RWPE1 (cell line): Measurements from ENCODE around the gene SUPV3L1.

ENCODE experiments used
- CTCF ChIA-PET: fragments of 350-600 bp; sonication (Branson Sonifier 250); formaldehyde crosslinking; extraction: SDS; loops from one replicate; lab custom pipeline; 2021; lab: Yijun Ruan, JAX
- POLR2A ChIA-PET: fragments of 400-600 bp; formaldehyde crosslinking; extraction: SDS; loops from one replicate; lab custom pipeline; 2020; ENCODE audit warnings: antibody characterized with exemption; ENCODE audit not compliant: low non-redundant PET; lab: Yijun Ruan, JAX
- DNase-seq: peaks from one replicate; pipeline ENCODE4 v3.0.0; 2012; ENCODE audit warnings: low spot score
- H3K27ac ChIP-seq: fragments of 450-650 bp; 2 replicates; pipeline ENCODE4 v1.5.1; 2017
- TF ChIP-seq, protein P1 (sequence below): fragments of 450-650 bp; conservative IDR thresholded peaks from 2 replicates; pipeline ENCODE4 v1.5.1; 2017; ENCODE audit warnings: low read depth, mild to moderate bottlenecking

Gene SUPV3L1

DNA sequence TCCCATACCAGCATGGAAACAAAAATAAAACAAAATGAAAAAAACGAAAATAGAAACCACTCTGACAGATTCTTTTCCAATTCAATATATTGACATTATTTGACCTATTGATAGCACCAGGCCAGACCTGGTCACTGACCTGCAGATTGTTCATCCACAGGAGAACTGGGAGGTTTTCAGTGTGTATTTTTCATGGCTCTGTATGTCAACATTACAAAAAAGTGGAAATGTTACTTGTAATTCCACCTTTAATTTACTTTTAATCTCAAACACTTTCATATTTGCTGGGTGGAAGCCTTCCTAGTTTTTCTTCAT lies 43.0 kb downstream of the SUPV3L1 start:
- ChIA-PET CTCF (interaction anchor here (0.6 to 1.1 kb wide), 5 partner anchors 9 to 185 kb away, joined by 3 to 5 read pairs (median 3); no protein-coding TSS in a partner anchor), POLR2A (no interaction called here)
- H3K27ac ChIP-seq, result peak overlapping the region; percentile 94
- TF ChIP-seq, protein P1, sequence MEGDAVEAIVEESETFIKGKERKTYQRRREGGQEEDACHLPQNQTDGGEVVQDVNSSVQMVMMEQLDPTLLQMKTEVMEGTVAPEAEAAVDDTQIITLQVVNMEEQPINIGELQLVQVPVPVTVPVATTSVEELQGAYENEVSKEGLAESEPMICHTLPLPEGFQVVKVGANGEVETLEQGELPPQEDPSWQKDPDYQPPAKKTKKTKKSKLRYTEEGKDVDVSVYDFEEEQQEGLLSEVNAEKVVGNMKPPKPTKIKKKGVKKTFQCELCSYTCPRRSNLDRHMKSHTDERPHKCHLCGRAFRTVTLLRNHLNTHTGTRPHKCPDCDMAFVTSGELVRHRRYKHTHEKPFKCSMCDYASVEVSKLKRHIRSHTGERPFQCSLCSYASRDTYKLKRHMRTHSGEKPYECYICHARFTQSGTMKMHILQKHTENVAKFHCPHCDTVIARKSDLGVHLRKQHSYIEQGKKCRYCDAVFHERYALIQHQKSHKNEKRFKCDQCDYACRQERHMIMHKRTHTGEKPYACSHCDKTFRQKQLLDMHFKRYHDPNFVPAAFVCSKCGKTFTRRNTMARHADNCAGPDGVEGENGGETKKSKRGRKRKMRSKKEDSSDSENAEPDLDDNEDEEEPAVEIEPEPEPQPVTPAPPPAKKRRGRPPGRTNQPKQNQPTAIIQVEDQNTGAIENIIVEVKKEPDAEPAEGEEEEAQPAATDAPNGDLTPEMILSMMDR, result no peak
- DNase-seq, result no peak

DNA sequence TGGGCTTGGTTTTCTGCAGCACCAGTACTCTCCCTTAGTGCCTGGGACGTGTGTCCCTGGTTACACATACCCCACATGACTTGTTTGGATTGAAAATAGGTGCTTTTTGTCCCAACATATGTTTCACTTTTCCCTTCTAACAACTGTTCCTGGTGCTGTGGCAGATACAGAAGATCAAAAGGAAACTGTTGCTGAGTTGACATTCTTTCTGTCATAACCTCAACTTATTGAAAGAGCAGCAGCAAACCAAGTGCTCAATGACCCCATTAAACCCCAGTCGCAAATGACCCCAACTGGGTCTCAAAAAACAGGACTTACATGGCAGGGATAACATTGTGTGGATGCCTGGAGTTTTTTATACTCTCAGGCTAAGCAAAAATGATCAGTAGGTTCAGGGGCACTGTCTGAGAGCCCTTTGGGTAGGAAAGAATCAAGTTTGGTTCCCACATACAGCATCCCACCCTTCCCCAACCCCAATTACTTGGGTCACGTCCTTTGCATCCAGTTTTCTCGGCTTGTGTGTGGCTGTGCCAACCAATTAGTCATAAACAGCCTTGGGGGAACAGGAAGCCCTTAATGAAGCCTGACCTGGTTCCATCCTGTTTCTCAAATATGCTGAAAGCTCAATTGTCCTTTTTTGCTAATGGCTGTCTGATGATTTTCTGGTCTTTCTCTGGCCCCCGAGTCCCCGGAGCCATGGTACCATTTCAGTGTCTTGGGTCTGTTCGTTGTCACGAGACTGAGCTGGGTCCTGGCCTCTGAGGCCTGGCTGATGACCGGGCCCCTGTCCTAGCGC lies 45.0 kb downstream of the SUPV3L1 start:
- peak overlapping the region; percentile 74 for H3K27ac ChIP-seq
- ChIA-PET POLR2A (no interaction called here), CTCF (no interaction called here)
- TF ChIP-seq, protein P1, result no peak
- peak; percentile 72 for DNase-seq

DNA sequence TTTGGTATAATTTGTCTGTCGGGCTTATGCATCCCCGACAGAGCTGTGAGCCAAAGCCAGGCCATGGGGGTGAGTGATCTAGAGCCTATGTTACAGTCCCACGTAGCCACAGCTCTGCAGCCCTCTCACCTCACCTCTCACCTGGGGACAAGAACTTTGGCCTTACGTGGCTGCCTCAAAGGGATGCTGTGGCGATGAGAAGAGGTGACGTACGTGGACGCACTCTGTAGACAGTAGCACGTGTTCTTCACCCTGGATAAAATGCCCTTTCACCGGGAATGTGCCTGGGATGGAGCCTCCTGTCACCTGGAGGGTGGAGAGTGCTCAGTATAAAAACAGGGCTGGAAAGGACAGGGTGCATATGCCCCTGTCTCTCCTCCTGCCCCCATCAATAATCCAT lies 45.6 kb downstream of the SUPV3L1 start:
- ChIA-PET CTCF (no interaction called here), POLR2A (interaction anchor here (0.6 kb wide), 2 partner anchors 62 to 163 kb away, joined by 7 to 12 read pairs; no protein-coding TSS in a partner anchor)
- peak overlapping the region; percentile 74 for H3K27ac ChIP-seq
- no peak for DNase-seq
- TF ChIP-seq, protein P1, result no peak

DNA sequence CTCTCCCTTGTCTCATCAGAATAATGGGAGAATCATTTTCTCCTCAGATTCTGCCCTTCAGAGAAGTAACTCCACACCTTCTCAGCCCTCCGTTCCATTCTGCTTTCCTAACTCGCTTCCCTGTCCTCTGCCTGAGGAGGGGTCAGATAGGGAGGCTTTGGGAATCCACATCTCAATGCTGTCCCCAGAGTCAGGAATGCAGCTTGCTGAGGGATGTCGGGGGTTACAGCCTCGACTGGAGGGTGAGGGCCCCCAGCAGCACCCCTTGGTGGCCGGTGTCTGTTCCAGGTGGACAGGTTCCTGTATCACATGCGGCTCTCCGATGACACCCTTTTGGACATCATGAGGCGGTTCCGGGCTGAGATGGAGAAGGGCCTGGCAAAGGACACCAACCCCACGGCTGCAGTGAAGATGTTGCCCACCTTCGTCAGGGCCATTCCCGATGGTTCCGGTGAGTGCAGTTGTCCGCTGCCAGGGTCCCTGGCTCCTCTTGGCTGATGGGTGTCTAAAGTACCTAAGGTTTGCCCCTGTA lies 47.0 kb downstream of the SUPV3L1 start:
- no peak for DNase-seq
- ChIA-PET CTCF (interaction anchor here (0.6 to 0.7 kb wide), 2 partner anchors 89 to 106 kb away, joined by 3 to 6 read pairs; no protein-coding TSS in a partner anchor), POLR2A (no interaction called here)
- TF ChIP-seq, protein P1, result no peak
- no peak overlapping the region for H3K27ac ChIP-seq

DNA sequence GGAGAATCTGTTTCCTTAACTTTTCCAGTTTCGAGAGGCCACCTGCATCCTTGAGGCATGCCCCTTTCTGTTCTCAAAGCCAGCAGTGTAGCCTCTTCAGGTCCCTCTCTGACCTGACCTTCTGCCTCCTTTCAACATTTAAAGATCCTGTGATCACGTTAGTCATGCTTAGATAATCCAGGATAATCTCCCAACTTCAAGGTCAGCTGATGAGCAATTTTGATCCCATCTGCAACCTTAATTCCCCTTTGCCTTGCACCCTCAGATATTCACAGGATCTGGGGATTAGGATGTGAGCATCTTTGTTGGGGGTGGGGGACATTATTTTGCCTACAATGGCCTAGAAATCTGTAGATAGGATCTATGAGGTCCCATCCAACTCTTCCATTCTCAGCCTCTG lies 48.1 kb downstream of the SUPV3L1 start:
- TF ChIP-seq, protein P1, result no peak
- ChIA-PET POLR2A (no interaction called here), CTCF (interaction anchor here (0.7 to 1.0 kb wide), 2 partner anchors 16 to 243 kb away, joined by 3 read pairs; no protein-coding TSS in a partner anchor)
- H3K27ac ChIP-seq, result no peak overlapping the region
- DNase-seq, result no peak

DNA sequence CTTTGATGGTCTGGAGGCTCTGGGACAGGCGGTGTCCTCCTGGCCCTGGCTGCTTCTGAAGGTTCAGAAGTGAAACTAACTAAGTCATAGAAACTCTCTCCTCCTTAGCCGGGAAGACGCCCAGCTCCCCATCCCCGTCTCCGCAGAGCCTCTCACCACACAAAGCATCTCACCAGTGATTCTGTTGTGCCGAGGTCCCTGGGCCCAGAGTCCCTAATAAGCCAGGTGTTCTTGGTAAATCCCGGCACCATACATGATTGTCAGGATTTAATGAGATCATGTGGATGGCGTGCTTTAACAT lies 49.5 kb downstream of the SUPV3L1 start:
- peak overlapping the region; percentile 23; the same call in 1 of the 2 replicates for H3K27ac ChIP-seq
- POLR2A ChIA-PET, result no interaction called here
- DNase-seq, result no peak
- TF ChIP-seq, protein P1, result no peak
- CTCF ChIA-PET, result no interaction called here
